IMR-90 (cell line): ENCODE measurements around the gene RPL31. TPM values are rescaled to one million over a fixed set of nuclear protein-coding genes. Genes with fewer than 3 reads are reported as not detected.

Source experiments
- ATAC-seq: fragments of 200-7000 bp; cut with Tn5 transposase; 2 replicates; pipeline ENCODE4 v1.9.1; 2020; ENCODE audit warnings: low read depth, mild to moderate bottlenecking, moderate library complexity
- BruUV-seq: library from RNA; stranded (reverse); fragments of 400-500 nt; replicated peaks from 2 replicates; lab custom pipeline; 2021; lab: Mats Ljungman, UMichigan
- CTCF ChIA-PET: fragments of 300-600 bp; formaldehyde crosslinking; extraction: SDS; loops from one replicate; lab custom pipeline; 2021; ENCODE audit warnings: antibody characterized with exemption; lab: Yijun Ruan, JAX
- POLR2A ChIA-PET: fragments of 300-600 bp; sonication (Branson Sonifier 250); formaldehyde crosslinking; loops from one replicate; lab custom pipeline; 2022; ENCODE audit warnings: antibody characterized with exemption; ENCODE audit not compliant: unreplicated experiment; lab: Charles Lee
- DNase-seq: peaks from one replicate; pipeline ENCODE4 v3.0.0; 2013
- H2AFZ ChIP-seq: replicated peaks from 2 replicates; pipeline ENCODE3; 2013; ENCODE audit warnings: low read length, mild to moderate bottlenecking; ENCODE audit not compliant: poor library complexity
- H2AK5ac ChIP-seq: 2 replicates; pipeline ENCODE4 v1.6.1; 2013; ENCODE audit warnings: low read depth, low read length, inconsistent platforms
- H2AK9ac ChIP-seq: replicated peaks from 2 replicates; pipeline ENCODE3; 2013; ENCODE audit warnings: mild to moderate bottlenecking, low read depth, low read length, moderate library complexity; ENCODE audit not compliant: poor library complexity
- H2BK120ac ChIP-seq: 2 replicates; pipeline ENCODE4 v1.6.1; 2013; ENCODE audit warnings: low read depth, low read length, inconsistent platforms
- H2BK15ac ChIP-seq: 3 replicates; pipeline ENCODE4 v1.6.1; 2013; ENCODE audit warnings: low read depth, low read length, inconsistent platforms
- H2BK20ac ChIP-seq: 2 replicates; pipeline ENCODE4 v1.6.1; 2013; ENCODE audit warnings: low read depth, mild to moderate bottlenecking, inconsistent platforms, low read length, moderate library complexity
- H2BK5ac ChIP-seq: 2 replicates; pipeline ENCODE4 v1.6.1; 2013; ENCODE audit warnings: mild to moderate bottlenecking, low read depth, low read length, inconsistent platforms; ENCODE audit not compliant: poor library complexity, severe bottlenecking
- H3K14ac ChIP-seq: replicated peaks from 2 replicates; pipeline ENCODE4 v1.6.1; 2013; ENCODE audit warnings: low read depth, low read length, inconsistent platforms
- H3K18ac ChIP-seq: 2 replicates; pipeline ENCODE4 v1.6.1; 2013; ENCODE audit warnings: low read depth, low read length, control low read depth
- H3K23ac ChIP-seq: 2 replicates; pipeline ENCODE4 v1.6.1; 2013; ENCODE audit warnings: low read depth, low read length, inconsistent platforms
- H3K27ac ChIP-seq: 2 replicates; pipeline ENCODE4 v1.5.1; 2013; ENCODE audit warnings: mild to moderate bottlenecking, control low read depth, low read length; ENCODE audit not compliant: insufficient read depth
- H3K27me3 ChIP-seq: 2 replicates; pipeline ENCODE4 v1.6.1; 2013; ENCODE audit warnings: low read length; ENCODE audit not compliant: control insufficient read depth, insufficient read depth
- H3K36me3 ChIP-seq: 2 replicates; pipeline ENCODE4 v1.6.1; 2013; ENCODE audit warnings: low read length, mixed read lengths; ENCODE audit not compliant: control insufficient read depth, insufficient read depth
- H3K4ac ChIP-seq: 2 replicates; pipeline ENCODE4 v1.6.1; 2013; ENCODE audit warnings: low read depth, low read length, inconsistent platforms
- H3K4me1 ChIP-seq: 2 replicates; pipeline ENCODE4 v1.6.1; 2013; ENCODE audit warnings: low read length, mixed read lengths; ENCODE audit not compliant: control insufficient read depth, insufficient read depth
- H3K4me2 ChIP-seq: 2 replicates; pipeline ENCODE4 v1.6.1; 2013; ENCODE audit warnings: low read depth, mild to moderate bottlenecking, control low read depth, low read length, moderate library complexity
- H3K4me3 ChIP-seq: 2 replicates; pipeline ENCODE4 v1.5.1; 2013; ENCODE audit warnings: low read depth, mild to moderate bottlenecking, control low read depth, low read length, moderate library complexity; ENCODE audit not compliant: insufficient read depth
- H3K56ac ChIP-seq: 2 replicates; pipeline ENCODE4 v1.6.1; 2013; ENCODE audit warnings: low read length, inconsistent platforms; ENCODE audit not compliant: insufficient read depth; ENCODE audit errors: extremely low read depth
- H3K79me1 ChIP-seq, 2 experiments: 2 replicates each; pipeline ENCODE4 v1.6.1; 2013; ENCODE audit warnings: low read length in 2 of 2, inconsistent platforms in 1 of 2, low read depth in 1 of 2
- H3K9ac ChIP-seq: 2 replicates; pipeline ENCODE4 v1.6.1; 2013; ENCODE audit warnings: low read depth, low read length, control low read depth
- H3K9me1 ChIP-seq: 2 replicates; pipeline ENCODE4 v1.6.1; 2013; ENCODE audit warnings: low read length, inconsistent platforms; ENCODE audit not compliant: insufficient read depth
- H3K9me3 ChIP-seq: 2 replicates; pipeline ENCODE4 v1.6.1; 2013; ENCODE audit warnings: low read length; ENCODE audit not compliant: control insufficient read depth, insufficient read depth
- H4K20me1 ChIP-seq: 2 replicates; pipeline ENCODE4 v1.6.1; 2013; ENCODE audit warnings: low read length, inconsistent platforms; ENCODE audit not compliant: insufficient read depth
- H4K5ac ChIP-seq: 2 replicates; pipeline ENCODE4 v1.6.1; 2013; ENCODE audit warnings: mild to moderate bottlenecking, low read depth, low read length, control low read depth
- H4K8ac ChIP-seq, 2 experiments: 2 replicates each; pipeline ENCODE4 v1.6.1; 2013; ENCODE audit warnings: low read depth in 2 of 2, low read length in 2 of 2, control low read depth in 1 of 2, inconsistent platforms in 1 of 2
- H4K91ac ChIP-seq: 2 replicates; pipeline ENCODE4 v1.6.1; 2013; ENCODE audit warnings: low read depth, low read length, inconsistent platforms; ENCODE audit not compliant: insufficient read depth
- BHLHE40 ChIP-seq: fragments of 150-350 bp; IDR thresholded peaks from 2 replicates; pipeline ENCODE4 v1.6.1; 2016; ENCODE audit warnings: mild to moderate bottlenecking, low read depth, low read length
- CEBPB ChIP-seq: IDR thresholded peaks from 2 replicates; pipeline ENCODE4 v1.6.1; 2012; ENCODE audit warnings: low read depth, low read length, improper control_type of control experiment
- FOS ChIP-seq: fragments of 150-350 bp; IDR thresholded peaks from 2 replicates; pipeline ENCODE4 v1.6.1; 2016; ENCODE audit warnings: low read depth, low read length
- MAFK ChIP-seq: IDR thresholded peaks from 2 replicates; pipeline ENCODE4 v1.6.1; 2012; ENCODE audit warnings: low read depth, low read length, improper control_type of control experiment
- MAZ ChIP-seq: IDR thresholded peaks from 2 replicates; pipeline ENCODE4 v1.6.1; 2012; ENCODE audit warnings: low read depth, mild to moderate bottlenecking, low read length, improper control_type of control experiment, moderate library complexity, borderline replicate concordance
- MXI1 ChIP-seq: IDR thresholded peaks from 2 replicates; pipeline ENCODE4 v1.6.1; 2012; ENCODE audit warnings: low read depth, mild to moderate bottlenecking, low read length, moderate library complexity, borderline replicate concordance
- NFE2L2 ChIP-seq: fragments of 150-350 bp; IDR thresholded peaks from 2 replicates; pipeline ENCODE4 v1.6.1; 2016; ENCODE audit warnings: low read depth, mild to moderate bottlenecking, low read length
- POLR2A ChIP-seq: IDR thresholded peaks from 2 replicates; pipeline ENCODE4 v1.6.1; 2012; ENCODE audit warnings: mild to moderate bottlenecking, low read depth, low read length
- RAD21 ChIP-seq: IDR thresholded peaks from 2 replicates; pipeline ENCODE4 v1.6.1; 2012; ENCODE audit warnings: low read length, improper control_type of control experiment
- RCOR1 ChIP-seq: IDR thresholded peaks from 2 replicates; pipeline ENCODE4 v1.6.1; 2012; ENCODE audit warnings: mild to moderate bottlenecking, low read length, improper control_type of control experiment; ENCODE audit not compliant: insufficient replicate concordance
- RFX5 ChIP-seq: IDR thresholded peaks from 2 replicates; pipeline ENCODE4 v1.8.0; 2012; ENCODE audit warnings: low read depth, mild to moderate bottlenecking, low read length, moderate library complexity
- SMC3 ChIP-seq: fragments of 150-350 bp; IDR thresholded peaks from 2 replicates; pipeline ENCODE4 v1.6.1; 2016; ENCODE audit warnings: low read depth, mild to moderate bottlenecking, antibody characterized with exemption, low read length, moderate library complexity
- WGBS, 2 experiments: methylation state at CpG; one replicate each; pipeline versions ENCODE4 v1.1.5 to v1.1.7; 2013; ENCODE audit warnings: missing lambda C conversion rate in 2 of 2; ENCODE audit not compliant: insufficient read length in 1 of 2; ENCODE audit errors: extremely low coverage in 2 of 2; 5-methylcytosine and 5-hydroxymethylcytosine counted together
- dilution Hi-C: fragments of 300-500 bp; cut with HindIII; formaldehyde crosslinking; loops from one replicate; pipeline ENCODE4 v1.14.3; 2018; ENCODE audit warnings: low sequenced_read_pairs; ENCODE audit not compliant: unreplicated experiment
- in situ Hi-C: fragments of 300-500 bp; cut with MboI; formaldehyde crosslinking; loops from 3 replicates; pipeline ENCODE4 v1.14.3; 2019; ENCODE audit warnings: low sequenced_read_pairs, inconsistent platforms, mixed read lengths
- intact Hi-C: fragments of 100-400 bp; cut with micrococcal nuclease; formaldehyde crosslinking; loops from 2 replicates; pipeline ENCODE4 v1.10.0; 2022
- polyA plus RNA-seq, 3 experiments: library from polyadenylated mRNA; depleted of rRNA; stranded (reverse); fragments of >200 nt; gene quantifications; 2 replicates each; pipeline ENCODE4 v1.2.3, GENCODE V29; 2012; ENCODE audit warnings: low replicate concordance in 1 of 3
- total RNA-seq: library from RNA; depleted of rRNA; stranded (reverse); fragments of >200 nt; gene quantifications from 2 replicates; pipeline ENCODE4 v1.2.3, GENCODE V29; 2012
- TF ChIP-seq, protein P1 (sequence below): conservative IDR thresholded peaks from 2 replicates; pipeline ENCODE4 v1.5.1; 2012; ENCODE audit warnings: mild to moderate bottlenecking, low read depth, low read length, improper control_type of control experiment
- TF ChIP-seq, protein P2 (sequence below): fragments of 150-350 bp; IDR thresholded peaks from 2 replicates; pipeline ENCODE4 v1.6.1; 2016; ENCODE audit warnings: low read depth, mild to moderate bottlenecking, low read length, moderate library complexity, borderline replicate concordance
- TF ChIP-seq, protein P3 (sequence below): fragments of 150-350 bp; IDR thresholded peaks from 2 replicates; pipeline ENCODE4 v1.6.1; 2017; ENCODE audit warnings: mild to moderate bottlenecking, antibody characterized with exemption, low read length, low read depth

The RPL31 gene
- total and polyA plus RNA-seq, 2 of the 4 experiments (the other 2 are of a cell fraction) = 358 to 2,908 TPM

DNA sequence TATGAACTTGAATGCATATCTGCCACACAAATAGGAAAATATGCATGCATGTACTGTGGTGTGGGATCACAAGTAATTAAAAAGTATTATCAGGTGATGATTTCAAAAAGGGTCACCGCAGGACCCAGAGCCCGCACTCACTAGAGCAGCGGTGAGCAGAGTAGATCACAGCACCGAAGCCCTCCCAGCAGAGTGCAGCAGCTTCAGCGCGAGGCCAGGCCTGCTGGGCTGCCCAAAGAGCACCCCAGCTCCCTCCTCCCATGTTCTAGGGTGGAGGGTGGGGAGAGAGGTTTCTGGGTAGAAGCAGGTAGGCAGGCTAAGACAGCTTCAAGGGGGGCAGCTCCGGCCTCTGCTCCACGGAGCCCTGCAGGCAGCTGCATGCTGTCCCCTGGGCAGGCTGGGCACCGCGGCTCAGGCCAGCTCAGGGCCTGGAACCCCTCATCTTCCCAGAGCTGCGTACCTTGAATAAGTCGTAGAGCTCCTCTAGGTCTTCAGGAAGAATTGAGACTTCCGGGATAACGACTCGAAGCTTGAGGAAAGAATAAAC, 24.9 kb downstream of the RPL31 start:
- CTCF ChIA-PET = interaction anchor here (0.6 to 1.4 kb wide), 3 partner anchors 9 to 179 kb away, joined by 3 to 5 read pairs (median 4); no protein-coding TSS in a partner anchor
- H2BK5ac ChIP-seq = no peak overlapping the region
- H3K9me3 ChIP-seq = no peaks in the 10 kb centered on the region
- H3K79me1 ChIP-seq = 0 out of 4 replicates have a peak, but pooled peaks cover 0 to under 1% of the 10 kb centered on the region in 2 experiments
- no peak overlapping the region for H3K56ac ChIP-seq
- H3K9ac ChIP-seq = no peak overlapping the region
- H2AFZ ChIP-seq = no peak overlapping the region
- H3K4ac ChIP-seq = no peak overlapping the region
- no peak overlapping the region for H3K4me2 ChIP-seq
- in situ Hi-C loops = no loop called here
- intact Hi-C loops = no loop called here
- H3K9me1 ChIP-seq = peaks cover 10% of the 10 kb centered on the region; the same call in 1 of the 2 replicates
- H2AK5ac ChIP-seq = no peak overlapping the region
- no peak overlapping the region for H2BK15ac ChIP-seq
- no peak overlapping the region for H3K14ac ChIP-seq
- H3K18ac ChIP-seq = no peak overlapping the region
- BruUV-seq = no TSS peak
- H3K4me1 ChIP-seq = no peaks in the 10 kb centered on the region
- POLR2A ChIA-PET = no interaction called here
- no peak overlapping the region for H4K91ac ChIP-seq
- H4K8ac ChIP-seq = no peak overlapping the region
- TF ChIP-seq CEBPB (no peak), SMC3 (no peak), POLR2A (no peak), MAFK (no peak), RFX5 (no peak), MXI1 (no peak), MAZ (no peak), RAD21 (no peak), FOS (no peak), BHLHE40 (no peak), RCOR1 (no peak), NFE2L2 (no peak)
- TF ChIP-seq, protein P1, sequence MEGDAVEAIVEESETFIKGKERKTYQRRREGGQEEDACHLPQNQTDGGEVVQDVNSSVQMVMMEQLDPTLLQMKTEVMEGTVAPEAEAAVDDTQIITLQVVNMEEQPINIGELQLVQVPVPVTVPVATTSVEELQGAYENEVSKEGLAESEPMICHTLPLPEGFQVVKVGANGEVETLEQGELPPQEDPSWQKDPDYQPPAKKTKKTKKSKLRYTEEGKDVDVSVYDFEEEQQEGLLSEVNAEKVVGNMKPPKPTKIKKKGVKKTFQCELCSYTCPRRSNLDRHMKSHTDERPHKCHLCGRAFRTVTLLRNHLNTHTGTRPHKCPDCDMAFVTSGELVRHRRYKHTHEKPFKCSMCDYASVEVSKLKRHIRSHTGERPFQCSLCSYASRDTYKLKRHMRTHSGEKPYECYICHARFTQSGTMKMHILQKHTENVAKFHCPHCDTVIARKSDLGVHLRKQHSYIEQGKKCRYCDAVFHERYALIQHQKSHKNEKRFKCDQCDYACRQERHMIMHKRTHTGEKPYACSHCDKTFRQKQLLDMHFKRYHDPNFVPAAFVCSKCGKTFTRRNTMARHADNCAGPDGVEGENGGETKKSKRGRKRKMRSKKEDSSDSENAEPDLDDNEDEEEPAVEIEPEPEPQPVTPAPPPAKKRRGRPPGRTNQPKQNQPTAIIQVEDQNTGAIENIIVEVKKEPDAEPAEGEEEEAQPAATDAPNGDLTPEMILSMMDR = no peak
- TF ChIP-seq, protein P2, sequence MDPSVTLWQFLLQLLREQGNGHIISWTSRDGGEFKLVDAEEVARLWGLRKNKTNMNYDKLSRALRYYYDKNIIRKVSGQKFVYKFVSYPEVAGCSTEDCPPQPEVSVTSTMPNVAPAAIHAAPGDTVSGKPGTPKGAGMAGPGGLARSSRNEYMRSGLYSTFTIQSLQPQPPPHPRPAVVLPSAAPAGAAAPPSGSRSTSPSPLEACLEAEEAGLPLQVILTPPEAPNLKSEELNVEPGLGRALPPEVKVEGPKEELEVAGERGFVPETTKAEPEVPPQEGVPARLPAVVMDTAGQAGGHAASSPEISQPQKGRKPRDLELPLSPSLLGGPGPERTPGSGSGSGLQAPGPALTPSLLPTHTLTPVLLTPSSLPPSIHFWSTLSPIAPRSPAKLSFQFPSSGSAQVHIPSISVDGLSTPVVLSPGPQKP = no peak
- TF ChIP-seq, protein P3, sequence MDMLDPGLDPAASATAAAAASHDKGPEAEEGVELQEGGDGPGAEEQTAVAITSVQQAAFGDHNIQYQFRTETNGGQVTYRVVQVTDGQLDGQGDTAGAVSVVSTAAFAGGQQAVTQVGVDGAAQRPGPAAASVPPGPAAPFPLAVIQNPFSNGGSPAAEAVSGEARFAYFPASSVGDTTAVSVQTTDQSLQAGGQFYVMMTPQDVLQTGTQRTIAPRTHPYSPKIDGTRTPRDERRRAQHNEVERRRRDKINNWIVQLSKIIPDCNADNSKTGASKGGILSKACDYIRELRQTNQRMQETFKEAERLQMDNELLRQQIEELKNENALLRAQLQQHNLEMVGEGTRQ = no peak
- H2BK20ac ChIP-seq = no peak overlapping the region
- 85% methylated on average over 8 of the region's 15 CpGs; no CpG with 5 or more reads in 1 of the 2 experiments for WGBS, 2 experiments
- no peak overlapping the region for H2AK9ac ChIP-seq
- DNase-seq (no peak), ATAC-seq (no peak)
- no peak overlapping the region for H4K5ac ChIP-seq
- H3K23ac ChIP-seq = no peak overlapping the region
- no peaks in the 10 kb centered on the region for H3K27me3 ChIP-seq
- peaks cover 6% of the 10 kb centered on the region; the same call in 1 of the 2 replicates for H3K36me3 ChIP-seq
- no peak overlapping the region for H2BK120ac ChIP-seq
- H3K27ac ChIP-seq = no peak overlapping the region
- no peaks in the 10 kb centered on the region for H4K20me1 ChIP-seq
- H3K4me3 ChIP-seq = no peak overlapping the region
- dilution Hi-C loops = no loop called here
